H9 (cell line): ENCODE results near the gene EPHB3. TPM values are rescaled to one million over a fixed set of nuclear protein-coding genes. Genes with fewer than 3 reads are reported as not detected.

Source experiments
- DNase-seq: peaks from one replicate; pipeline ENCODE4 v3.0.0-alpha.2; 2017
- H2AFZ ChIP-seq: one replicate; pipeline ENCODE4 v1.6.1; 2013; ENCODE audit warnings: mild to moderate bottlenecking, low read length, control low read depth, moderate library complexity
- H2AK5ac ChIP-seq: 2 replicates; pipeline ENCODE4 v1.6.1; 2013; ENCODE audit warnings: low read length, control low read depth, mixed read lengths; ENCODE audit not compliant: insufficient read length
- H2BK120ac ChIP-seq: one replicate; pipeline ENCODE4 v1.6.1; 2013; ENCODE audit warnings: low read depth, mild to moderate bottlenecking, low read length, control low read depth, inconsistent platforms; ENCODE audit not compliant: poor library complexity, severe bottlenecking
- H2BK12ac ChIP-seq: 2 replicates; pipeline ENCODE4 v1.6.1; 2013; ENCODE audit warnings: low read length, control low read depth, mixed read lengths, low read depth; ENCODE audit not compliant: insufficient read length
- H2BK15ac ChIP-seq: 2 replicates; pipeline ENCODE4 v1.6.1; 2013; ENCODE audit warnings: low read depth, low read length, control low read depth
- H2BK20ac ChIP-seq: one replicate; pipeline ENCODE4 v1.6.1; 2013; ENCODE audit warnings: low read depth, mild to moderate bottlenecking, low read length, control low read depth, inconsistent platforms; ENCODE audit not compliant: poor library complexity, severe bottlenecking
- H2BK5ac ChIP-seq: 2 replicates; pipeline ENCODE4 v1.6.1; 2013; ENCODE audit warnings: low read length, control low read depth, mixed read lengths; ENCODE audit not compliant: insufficient read length
- H3K14ac ChIP-seq: 2 replicates; pipeline ENCODE4 v1.6.1; 2013; ENCODE audit warnings: low read length, control low read depth; ENCODE audit not compliant: insufficient read depth
- H3K18ac ChIP-seq: 2 replicates; pipeline ENCODE4 v1.6.1; 2013; ENCODE audit warnings: low read depth, mild to moderate bottlenecking, mixed read lengths, low read length, control low read depth; ENCODE audit not compliant: insufficient read length
- H3K23ac ChIP-seq: 2 replicates; pipeline ENCODE4 v1.6.1; 2013; ENCODE audit warnings: low read length, control low read depth, mixed read lengths, low read depth; ENCODE audit not compliant: insufficient read length
- H3K23me2 ChIP-seq: 2 replicates; pipeline ENCODE4 v1.6.1; 2013; ENCODE audit warnings: low read depth, mild to moderate bottlenecking, mixed read lengths, low read length, control low read depth; ENCODE audit not compliant: insufficient read length, poor library complexity, severe bottlenecking
- H3K27ac ChIP-seq: 2 replicates; pipeline ENCODE4 v1.5.1; 2013; ENCODE audit warnings: low read length, control low read depth, mixed read lengths, low read depth; ENCODE audit not compliant: insufficient read length
- H3K27me3 ChIP-seq: 2 replicates; pipeline ENCODE4 v1.6.1; 2013; ENCODE audit warnings: low read length, control low read depth, inconsistent platforms; ENCODE audit not compliant: insufficient read depth
- H3K4ac ChIP-seq: 2 replicates; pipeline ENCODE4 v1.6.1; 2013; ENCODE audit warnings: low read depth, mild to moderate bottlenecking, control low read depth, inconsistent platforms, low read length, moderate library complexity
- H3K4me1 ChIP-seq: 2 replicates; pipeline ENCODE4 v1.6.1; 2013; ENCODE audit warnings: low read length, control low read depth, inconsistent platforms; ENCODE audit not compliant: insufficient read depth
- H3K4me2 ChIP-seq: 2 replicates; pipeline ENCODE4 v1.6.1; 2013; ENCODE audit warnings: low read length, control low read depth, mixed read lengths; ENCODE audit not compliant: insufficient read length, insufficient read depth
- H3K56ac ChIP-seq: 2 replicates; pipeline ENCODE4 v1.6.1; 2013; ENCODE audit warnings: low read depth, mild to moderate bottlenecking, mixed read lengths, low read length, control low read depth; ENCODE audit not compliant: insufficient read length
- H3K79me1 ChIP-seq: 2 replicates; pipeline ENCODE4 v1.6.1; 2013; ENCODE audit warnings: low read depth, mild to moderate bottlenecking, moderate library complexity, low read length, control low read depth, inconsistent platforms; ENCODE audit not compliant: insufficient read depth, poor library complexity, severe bottlenecking
- H3K79me2 ChIP-seq: 2 replicates; pipeline ENCODE4 v1.6.1; 2013; ENCODE audit warnings: low read length, control low read depth, inconsistent platforms; ENCODE audit not compliant: insufficient read depth
- H3K9ac ChIP-seq: 2 replicates; pipeline ENCODE4 v1.6.1; 2013; ENCODE audit warnings: low read length, control low read depth, mixed read lengths; ENCODE audit not compliant: insufficient read length; ENCODE audit errors: extremely low read depth
- H3K9me3 ChIP-seq: one replicate; pipeline ENCODE4 v1.6.1; 2013; ENCODE audit warnings: low read depth, low read length, inconsistent platforms; ENCODE audit not compliant: control insufficient read depth
- H3T11ph ChIP-seq: one replicate; pipeline ENCODE4 v1.6.1; 2013; ENCODE audit warnings: mild to moderate bottlenecking, low read length, control low read depth, inconsistent platforms
- H4K20me1 ChIP-seq: one replicate; pipeline ENCODE4 v1.6.1; 2013; ENCODE audit not compliant: control insufficient read depth, insufficient read length, insufficient read depth
- H4K5ac ChIP-seq: 2 replicates; pipeline ENCODE4 v1.6.1; 2013; ENCODE audit warnings: low read depth, mild to moderate bottlenecking, mixed read lengths, low read length, control low read depth; ENCODE audit not compliant: insufficient read length
- H4K8ac ChIP-seq: replicated peaks from 2 replicates; pipeline ENCODE4 v1.6.1; 2013; ENCODE audit warnings: low read length, control low read depth, mixed read lengths, low read depth; ENCODE audit not compliant: insufficient read length
- H4K91ac ChIP-seq: 2 replicates; pipeline ENCODE4 v1.6.1; 2013; ENCODE audit warnings: low read depth, mild to moderate bottlenecking, moderate library complexity, mixed read lengths, low read length, control low read depth; ENCODE audit not compliant: insufficient read length
- H3K27ac Mint-ChIP-seq, 3 experiments: 2 replicates in 2 of 3; 3 replicates in 1 of 3; pipeline ENCODE4 v1.8.0; 2020 to 2021; ENCODE audit warnings: mixed read lengths in 3 of 3, mild to moderate bottlenecking in 1 of 3, moderate library complexity in 1 of 3
- H3K27me3 Mint-ChIP-seq: 2 replicates; pipeline ENCODE4 v1.8.0; 2021; ENCODE audit warnings: low read depth, mild to moderate bottlenecking, moderate library complexity, mixed read lengths
- H3K36me3 Mint-ChIP-seq, 3 experiments: 2 replicates in 2 of 3; 3 replicates in 1 of 3; pipeline ENCODE4 v1.8.0; 2020 to 2021; ENCODE audit warnings: low read depth in 3 of 3, mixed read lengths in 3 of 3; ENCODE audit not compliant: insufficient read depth in 1 of 3
- H3K4me1 Mint-ChIP-seq, 2 experiments: 2 replicates each; pipeline ENCODE4 v1.8.0; 2020; ENCODE audit warnings: mixed read lengths in 2 of 2
- H3K4me3 Mint-ChIP-seq, 2 experiments: 2 replicates in 1 of 2; 3 replicates in 1 of 2; pipeline ENCODE4 v1.8.0; 2020 to 2021; ENCODE audit warnings: mild to moderate bottlenecking in 2 of 2, mixed read lengths in 2 of 2, moderate library complexity in 1 of 2
- H3K9me3 Mint-ChIP-seq, 2 experiments: 2 replicates in 1 of 2; 3 replicates in 1 of 2; pipeline ENCODE4 v1.8.0; 2020; ENCODE audit warnings: mild to moderate bottlenecking in 2 of 2, mixed read lengths in 2 of 2, moderate library complexity in 1 of 2
- WGBS: extraction: QIAGEN DNeasy Blood & Tissue Kit; methylation state at CpG from one replicate; pipeline ENCODE4 v1.1.7; 2013; ENCODE audit warnings: missing lambda C conversion rate, low lambda C conversion rate, mixed read lengths; ENCODE audit not compliant: insufficient read length; ENCODE audit errors: extremely low coverage; 5-methylcytosine and 5-hydroxymethylcytosine counted together
- total RNA-seq: library from RNA; stranded (reverse); gene quantifications from 2 replicates; pipeline ENCODE4 v1.2.1, GENCODE V29; 2021
- TF ChIP-seq, protein P1 (sequence below): fragments of 200-600 bp; sonication (generic); conservative IDR thresholded peaks from 3 replicates; pipeline ENCODE4 v1.8.0; 2021; ENCODE audit warnings: antibody characterized with exemption, mild to moderate bottlenecking

The EPHB3 gene
- total RNA-seq, 1 experiment from 2014 or later: 1.0 TPM

DNA sequence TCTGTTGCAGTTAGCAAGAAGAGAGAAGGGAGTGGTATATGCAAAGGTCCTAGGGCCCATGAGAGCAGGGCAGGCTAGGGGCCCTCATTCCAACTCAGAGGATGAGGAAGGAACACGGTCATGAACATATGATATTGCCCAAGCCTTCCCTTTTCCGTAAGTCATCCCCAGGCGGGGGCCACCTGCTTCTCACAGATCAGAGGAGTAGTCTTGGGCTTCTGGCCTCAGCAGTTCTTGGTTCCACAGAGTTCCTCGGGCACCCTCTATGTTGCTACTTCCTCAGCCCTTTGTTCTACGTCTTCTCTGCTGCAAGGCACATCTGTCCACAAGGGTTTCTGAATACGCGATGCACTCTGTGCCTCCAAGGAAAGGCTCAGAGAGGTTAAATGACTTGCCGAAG is 25.3 kb downstream of the EPHB3 start:
- WGBS: no CpG with 5 or more reads among the region's 8 CpGs
- no peak overlapping the region for H3K4me2 ChIP-seq
- no peak overlapping the region for H4K5ac ChIP-seq
- no peaks in the 10 kb centered on the region for H4K20me1 ChIP-seq
- peaks cover 14% of the 10 kb centered on the region for H3K23me2 ChIP-seq
- H3K14ac ChIP-seq: no peak overlapping the region; the same call in 1 of the 2 replicates
- H2BK5ac ChIP-seq: no peak overlapping the region
- Mint-ChIP-seq H3K36me3 (no peaks in the 10 kb centered on the region), H3K27me3 (peaks cover 15% of the 10 kb centered on the region), H3K4me1 (peaks cover 21 to 25% of the 10 kb centered on the region in 2 experiments), H3K9me3 (no peaks in the 10 kb centered on the region; a peak in 1 of 5 replicates), H3K27ac (no peak overlapping the region; a peak in 1 of 7 replicates), H3K4me3 (no peak overlapping the region)
- H3K27ac ChIP-seq: no peak overlapping the region
- H2AK5ac ChIP-seq: no peak overlapping the region
- no peak overlapping the region for H2BK20ac ChIP-seq
- no peak overlapping the region for H3K23ac ChIP-seq
- no peak overlapping the region for H4K8ac ChIP-seq
- no peak overlapping the region for H2BK120ac ChIP-seq
- no peak overlapping the region for H4K91ac ChIP-seq
- H3K79me2 ChIP-seq: no peaks in the 10 kb centered on the region
- H3K4me1 ChIP-seq: peaks cover 6% of the 10 kb centered on the region; the same call in 1 of the 2 replicates
- TF ChIP-seq, protein P1, sequence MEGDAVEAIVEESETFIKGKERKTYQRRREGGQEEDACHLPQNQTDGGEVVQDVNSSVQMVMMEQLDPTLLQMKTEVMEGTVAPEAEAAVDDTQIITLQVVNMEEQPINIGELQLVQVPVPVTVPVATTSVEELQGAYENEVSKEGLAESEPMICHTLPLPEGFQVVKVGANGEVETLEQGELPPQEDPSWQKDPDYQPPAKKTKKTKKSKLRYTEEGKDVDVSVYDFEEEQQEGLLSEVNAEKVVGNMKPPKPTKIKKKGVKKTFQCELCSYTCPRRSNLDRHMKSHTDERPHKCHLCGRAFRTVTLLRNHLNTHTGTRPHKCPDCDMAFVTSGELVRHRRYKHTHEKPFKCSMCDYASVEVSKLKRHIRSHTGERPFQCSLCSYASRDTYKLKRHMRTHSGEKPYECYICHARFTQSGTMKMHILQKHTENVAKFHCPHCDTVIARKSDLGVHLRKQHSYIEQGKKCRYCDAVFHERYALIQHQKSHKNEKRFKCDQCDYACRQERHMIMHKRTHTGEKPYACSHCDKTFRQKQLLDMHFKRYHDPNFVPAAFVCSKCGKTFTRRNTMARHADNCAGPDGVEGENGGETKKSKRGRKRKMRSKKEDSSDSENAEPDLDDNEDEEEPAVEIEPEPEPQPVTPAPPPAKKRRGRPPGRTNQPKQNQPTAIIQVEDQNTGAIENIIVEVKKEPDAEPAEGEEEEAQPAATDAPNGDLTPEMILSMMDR: no peak
- H3K9me3 ChIP-seq: no peaks in the 10 kb centered on the region
- H3K27me3 ChIP-seq: peaks cover 19% of the 10 kb centered on the region; the same call in 1 of the 2 replicates
- H3K4ac ChIP-seq: no peak overlapping the region
- no peak overlapping the region for H3T11ph ChIP-seq
- DNase-seq: no peak
- no peak overlapping the region for H2BK15ac ChIP-seq
- no peak overlapping the region for H3K9ac ChIP-seq
- H3K79me1 ChIP-seq: no peaks in the 10 kb centered on the region
- H3K18ac ChIP-seq: no peak overlapping the region
- H2BK12ac ChIP-seq: no peak overlapping the region
- H2AFZ ChIP-seq: no peak overlapping the region
- H3K56ac ChIP-seq: no peak overlapping the region
